HG02884 (cell line): ENCODE data around the gene ZDHHC24.

ENCODE experiments used
- ATAC-seq: cut with Tn5 transposase; IDR thresholded peaks from one replicate; pipeline ENCODE4 v1.9.1; 2021; ENCODE audit warnings: mild to moderate bottlenecking, moderate library complexity; ENCODE audit not compliant: unreplicated experiment

The ZDHHC24 gene

DNA sequence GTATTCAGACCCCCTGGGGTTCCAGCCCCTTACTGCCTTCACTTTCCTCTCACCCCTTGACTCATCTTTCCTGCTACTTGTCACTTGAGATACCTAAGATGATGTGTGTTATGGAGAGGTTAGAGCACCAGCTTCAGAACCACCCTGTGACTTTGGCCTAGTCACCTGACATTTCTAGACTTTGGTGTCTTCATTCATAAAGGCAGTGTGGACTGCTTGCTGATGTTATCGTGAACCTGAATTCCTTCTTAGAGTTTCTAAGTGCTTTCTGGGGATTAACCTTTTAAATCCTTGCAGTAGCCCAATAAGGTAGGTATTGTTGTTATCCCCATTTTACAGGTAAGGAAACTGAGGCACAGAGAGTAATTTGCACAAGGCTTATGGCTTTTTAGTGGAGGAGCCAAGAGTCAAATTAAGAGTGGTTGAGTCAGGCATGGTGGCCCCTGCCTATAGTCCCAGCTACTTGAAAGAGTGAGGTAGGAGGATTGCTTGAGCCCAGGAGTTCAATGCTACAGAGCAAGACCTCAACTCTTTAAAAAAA is 40.5 kb downstream of the ZDHHC24 start:
- no peak for ATAC-seq

DNA sequence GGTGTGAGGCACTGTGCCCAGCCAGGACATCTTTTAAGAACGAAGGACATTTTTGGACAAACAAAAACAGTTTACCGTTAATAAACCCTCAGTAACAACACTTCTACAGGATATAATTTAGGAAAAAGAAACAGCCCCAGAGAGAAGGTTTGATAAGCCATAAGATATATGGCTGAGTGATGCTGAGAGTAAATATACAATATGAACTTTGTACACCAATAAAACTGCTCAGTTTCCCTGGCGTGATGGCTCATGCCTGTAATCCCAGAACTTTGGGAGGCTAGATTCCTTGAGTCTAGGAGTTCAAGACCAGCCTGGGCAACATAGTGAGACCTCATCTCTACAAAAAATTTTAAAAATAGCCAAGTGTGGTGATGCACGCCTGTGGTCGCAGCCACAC is 47.3 kb downstream of the ZDHHC24 start:
- ATAC-seq = no peak

DNA sequence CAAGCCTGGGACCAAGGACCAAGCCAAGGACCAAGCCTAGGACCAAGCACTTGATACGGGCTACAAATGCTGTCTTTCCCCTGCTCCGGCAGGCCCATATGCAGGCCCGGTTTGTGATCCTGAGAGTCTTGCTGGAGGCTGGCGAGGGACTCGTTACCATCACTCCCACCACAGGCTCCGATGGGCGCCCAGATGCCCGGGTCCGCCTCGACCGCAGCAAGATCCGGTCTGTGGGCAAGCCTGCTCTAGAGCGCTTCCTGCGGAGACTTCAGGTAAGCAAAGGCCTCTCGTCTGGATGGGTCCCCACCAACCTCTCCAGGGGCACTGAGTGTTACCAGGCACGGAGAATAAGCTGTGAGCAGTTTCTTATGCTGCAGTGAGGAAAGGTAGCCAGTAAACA is 48.6 kb downstream of the ZDHHC24 start:
- ATAC-seq = no peak

DNA sequence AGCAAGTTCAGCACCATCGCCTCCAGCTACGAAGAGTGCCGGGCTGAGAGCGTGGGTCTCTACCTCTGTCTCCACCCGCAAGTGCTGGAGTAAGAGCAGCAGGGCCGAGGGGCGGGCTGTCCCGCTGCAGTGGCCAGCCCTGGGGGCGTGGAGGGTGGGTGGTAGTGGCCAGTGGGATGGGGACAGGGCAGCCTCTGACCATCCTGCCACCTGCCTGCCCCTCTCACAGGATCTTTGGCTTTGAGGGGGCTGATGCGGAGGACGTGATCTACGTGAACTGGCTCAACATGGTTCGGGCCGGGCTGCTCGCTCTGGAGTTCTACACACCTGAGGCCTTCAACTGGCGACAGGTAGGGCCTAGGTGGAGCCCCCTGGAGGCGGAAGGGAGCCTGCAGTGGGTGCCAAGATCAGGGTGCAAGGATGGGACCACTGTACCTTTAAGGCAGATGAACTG is 50.4 kb downstream of the ZDHHC24 start:
- ATAC-seq = no peak

DNA sequence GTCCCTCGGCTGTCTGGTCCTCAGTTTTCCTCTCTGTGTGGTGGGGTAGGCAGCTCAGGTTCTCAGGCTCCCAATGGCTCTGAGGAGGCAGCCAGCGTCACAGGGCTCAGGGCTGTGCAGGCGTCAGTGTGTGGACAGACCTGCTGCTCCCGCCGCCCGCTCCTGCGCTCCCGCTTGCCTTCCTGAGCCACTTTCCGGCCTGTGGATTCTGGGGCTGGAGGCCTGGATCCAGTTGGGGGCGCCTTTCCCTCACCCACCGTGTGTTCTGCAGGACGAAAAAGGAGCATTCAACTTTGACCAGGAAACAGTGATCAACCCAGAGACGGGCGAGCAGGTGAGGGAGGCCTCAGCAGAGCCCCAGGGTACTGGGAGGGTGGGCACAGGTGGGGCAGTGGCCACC is 50.9 kb downstream of the ZDHHC24 start:
- ATAC-seq = no peak

DNA sequence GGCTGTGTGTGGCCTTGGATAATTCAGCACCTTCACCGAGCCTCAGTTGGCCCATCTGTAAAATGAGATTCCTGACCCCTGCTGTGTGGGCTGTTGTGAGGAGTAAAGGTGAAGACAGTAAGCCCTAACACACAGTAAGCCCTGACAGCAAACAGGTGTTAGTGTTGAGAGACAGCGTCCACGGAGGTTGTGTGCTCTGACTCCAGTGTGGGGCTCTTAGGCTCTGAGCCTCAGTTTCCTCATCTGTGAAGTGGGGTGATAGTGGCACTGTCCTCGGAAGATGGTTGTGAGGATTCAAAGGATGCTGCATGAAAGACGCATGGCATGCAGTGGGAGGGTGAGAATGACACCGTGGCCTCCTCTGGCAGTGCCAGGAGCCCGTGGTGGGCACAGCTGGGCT is 51.4 kb downstream of the ZDHHC24 start:
- ATAC-seq = no peak

DNA sequence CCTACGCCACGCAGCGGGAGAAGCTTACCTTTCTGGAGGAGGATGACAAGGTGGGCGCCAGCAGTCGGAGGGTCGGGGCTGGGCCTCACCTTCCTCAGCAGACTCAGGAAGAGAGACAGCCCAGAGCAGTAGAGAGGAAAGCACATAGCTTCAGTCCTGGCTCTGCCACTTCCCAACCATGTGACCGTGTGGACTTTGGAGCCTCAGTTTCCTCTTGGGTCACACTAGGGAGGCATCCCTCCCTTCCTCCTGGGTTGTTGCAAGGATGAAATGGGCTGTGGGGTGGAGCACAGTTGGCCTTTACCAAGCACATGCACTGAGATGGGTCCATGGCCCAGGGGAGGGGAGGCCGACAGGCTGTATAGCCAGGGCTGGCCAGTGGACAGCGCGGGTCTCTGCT is 52.7 kb downstream of the ZDHHC24 start:
- ATAC-seq = no peak

DNA sequence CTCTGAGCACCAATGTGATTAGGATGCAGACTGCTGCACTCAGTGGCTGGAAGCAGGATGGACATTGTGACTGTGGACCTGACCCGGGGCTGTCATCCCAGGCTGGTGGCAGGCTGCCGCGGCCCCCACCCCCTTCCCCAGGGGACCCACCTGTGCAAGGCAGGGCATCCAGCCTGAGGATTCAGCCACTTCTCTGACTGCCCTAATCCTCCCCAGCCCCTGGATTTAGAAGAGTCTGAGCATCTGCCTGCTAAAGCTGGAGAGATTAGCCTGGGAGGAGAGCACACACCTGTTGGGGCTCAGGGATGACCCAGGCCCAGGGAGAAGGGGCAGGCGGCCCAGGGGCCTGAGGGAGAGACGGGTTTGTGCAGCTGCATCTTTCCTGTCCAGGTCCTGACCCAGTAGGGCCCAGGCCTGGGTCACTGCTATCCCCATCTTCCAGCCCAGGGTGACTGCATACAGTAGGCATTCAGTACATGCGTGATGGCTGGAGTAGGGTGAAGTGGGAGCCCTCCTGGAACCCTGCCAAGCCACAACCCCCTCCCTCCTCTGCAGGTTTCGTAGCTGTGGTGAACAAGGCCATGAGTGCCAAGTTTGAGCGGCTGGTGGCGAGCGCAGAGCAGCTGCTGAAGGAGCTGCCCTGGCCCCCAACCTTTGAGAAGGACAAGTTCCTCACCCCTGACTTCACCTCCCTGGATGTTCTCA is 53.5 kb downstream of the ZDHHC24 start:
- ATAC-seq = no peak

DNA sequence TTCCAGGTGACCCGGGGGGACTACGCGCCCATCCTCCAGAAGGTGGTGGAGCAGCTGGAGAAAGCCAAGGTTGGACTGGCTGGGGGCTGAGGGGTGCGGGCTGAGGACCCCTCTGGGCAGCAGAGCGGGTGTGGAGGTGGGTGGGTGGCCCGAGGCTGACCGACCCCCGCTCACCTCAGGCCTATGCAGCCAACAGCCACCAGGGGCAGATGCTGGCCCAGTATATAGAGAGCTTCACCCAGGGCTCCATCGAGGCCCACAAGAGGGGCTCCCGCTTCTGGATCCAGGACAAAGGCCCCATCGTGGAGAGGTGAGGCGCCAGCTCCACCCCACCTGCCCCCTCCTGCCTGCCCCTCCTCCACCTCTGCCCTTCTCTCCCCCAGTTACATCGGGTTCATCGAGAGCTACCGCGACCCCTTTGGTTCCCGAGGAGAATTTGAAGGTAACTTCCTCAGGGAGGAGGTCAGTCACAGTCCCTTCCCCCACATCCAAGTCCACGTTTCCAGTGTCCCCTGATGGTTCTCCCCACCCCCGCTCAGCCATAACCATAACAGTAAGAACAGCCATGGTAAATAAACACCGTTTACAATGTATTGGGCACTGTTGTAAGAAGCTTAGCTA is 54.4 kb downstream of the ZDHHC24 start:
- ATAC-seq = no peak

DNA sequence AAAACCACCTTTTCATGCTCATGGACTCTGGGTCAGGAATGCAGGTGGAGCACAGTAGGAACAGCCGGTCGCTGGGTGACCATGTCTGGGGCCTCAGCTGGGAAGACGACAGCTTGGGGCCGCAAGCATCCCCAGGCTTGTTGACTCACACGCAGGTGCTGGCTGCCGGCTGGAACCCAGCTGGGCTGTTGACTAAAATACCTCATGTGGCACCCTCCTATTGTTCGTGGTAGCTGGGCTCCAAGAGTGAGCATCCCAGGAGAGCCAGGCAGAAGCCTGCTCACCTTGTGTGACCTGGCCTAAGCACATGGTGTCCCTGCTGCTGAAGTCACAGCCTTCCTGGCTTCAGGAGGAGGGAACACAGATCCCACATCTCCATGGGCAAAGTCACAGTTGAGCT is 56.2 kb downstream of the ZDHHC24 start:
- no peak for ATAC-seq

DNA sequence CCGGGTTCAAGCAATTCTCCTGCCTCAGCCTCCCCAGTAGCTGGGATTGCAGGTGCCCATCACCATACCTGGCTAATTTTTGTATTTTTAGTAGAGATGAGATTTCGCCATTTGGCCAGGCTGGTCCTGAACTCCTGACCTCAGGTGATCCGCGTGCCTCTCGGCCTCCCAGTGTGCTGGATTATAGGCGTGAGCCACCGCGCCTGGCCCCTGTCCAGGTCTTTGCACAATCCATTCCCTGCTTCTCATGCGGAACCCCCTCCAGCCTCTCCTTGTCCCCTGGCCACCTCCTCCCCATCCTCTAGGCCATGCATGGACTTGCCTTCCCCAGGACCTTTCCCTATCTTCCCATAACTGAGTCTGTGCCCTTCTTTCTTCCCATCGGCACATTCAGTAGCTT is 56.9 kb downstream of the ZDHHC24 start:
- no peak for ATAC-seq

DNA sequence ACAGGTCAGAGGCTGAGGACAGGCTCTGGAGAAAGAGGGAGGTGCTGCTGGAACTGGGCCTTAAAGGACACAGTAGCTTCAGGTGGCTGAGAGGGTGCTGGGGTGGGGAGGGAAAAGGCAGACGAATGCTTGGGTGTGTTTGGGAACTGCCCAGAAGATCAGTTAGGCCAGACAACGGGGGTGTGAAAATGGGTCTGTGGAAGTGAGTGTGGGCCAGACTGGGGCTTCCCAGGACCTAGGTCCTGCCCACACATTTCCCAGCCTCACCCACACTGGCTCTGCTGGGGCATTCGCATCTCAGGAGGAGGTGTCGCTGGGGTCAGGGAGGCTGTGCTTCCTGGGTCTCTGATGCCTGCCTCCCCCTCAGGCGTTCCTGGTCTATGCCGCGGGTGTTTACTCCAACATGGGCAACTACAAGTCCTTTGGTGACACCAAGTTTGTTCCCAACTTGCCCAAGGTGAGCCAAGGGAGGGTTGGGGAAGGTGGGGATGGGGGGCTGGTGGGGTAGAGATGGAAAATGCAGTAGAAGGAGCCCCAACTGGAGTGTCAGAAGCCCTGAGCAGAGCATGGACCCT is 61.0 kb downstream of the ZDHHC24 start:
- no peak for ATAC-seq

DNA sequence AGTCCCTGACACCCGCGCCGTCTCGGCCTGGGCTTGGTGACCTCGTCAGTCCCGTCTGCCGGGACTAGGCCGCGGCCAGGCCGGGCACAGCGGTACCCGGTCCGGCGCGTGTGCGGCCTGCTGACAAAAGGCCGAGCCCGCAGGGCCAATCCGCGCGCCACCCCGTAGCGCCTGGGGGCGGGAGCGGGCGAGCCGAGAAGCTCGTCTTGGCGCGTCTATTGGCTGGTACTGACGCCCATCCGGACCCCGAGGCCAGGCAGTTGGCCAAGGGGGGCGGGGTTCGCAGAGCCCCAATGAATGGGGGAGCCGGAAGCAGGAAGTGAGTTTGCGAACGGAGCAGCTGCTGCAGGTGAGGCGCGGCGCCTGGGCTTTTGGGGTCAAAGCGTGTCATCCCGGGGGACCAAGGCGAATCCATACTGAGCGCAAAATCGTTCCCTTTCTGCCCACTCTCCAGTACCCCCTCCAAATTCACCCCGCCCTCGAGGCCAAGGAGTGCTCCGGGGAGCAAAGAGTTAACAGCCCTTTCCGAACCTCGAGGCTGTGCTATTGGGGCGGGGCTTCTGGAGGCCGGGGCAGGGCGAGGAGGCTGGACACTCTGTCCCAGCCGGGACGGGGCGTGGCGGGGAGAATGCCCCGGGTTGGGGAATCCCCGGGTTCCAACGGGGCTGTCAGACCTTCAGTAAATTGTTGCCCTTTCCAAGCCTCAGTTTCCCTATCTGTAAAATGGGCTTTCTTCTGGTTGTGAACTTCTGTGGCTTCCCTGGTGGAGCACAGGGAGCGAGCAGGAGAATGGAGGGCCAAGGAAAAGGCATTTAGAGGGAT is 65.5 kb downstream of the ZDHHC24 start, which contains the start of gene DPP3:
DPP3 (plus strand) TSS at position 318 of the 822 bp plus-strand sequence. CDS start 1,767 bp downstream, outside the sequence.
- ATAC-seq = peak; percentile 88

DNA sequence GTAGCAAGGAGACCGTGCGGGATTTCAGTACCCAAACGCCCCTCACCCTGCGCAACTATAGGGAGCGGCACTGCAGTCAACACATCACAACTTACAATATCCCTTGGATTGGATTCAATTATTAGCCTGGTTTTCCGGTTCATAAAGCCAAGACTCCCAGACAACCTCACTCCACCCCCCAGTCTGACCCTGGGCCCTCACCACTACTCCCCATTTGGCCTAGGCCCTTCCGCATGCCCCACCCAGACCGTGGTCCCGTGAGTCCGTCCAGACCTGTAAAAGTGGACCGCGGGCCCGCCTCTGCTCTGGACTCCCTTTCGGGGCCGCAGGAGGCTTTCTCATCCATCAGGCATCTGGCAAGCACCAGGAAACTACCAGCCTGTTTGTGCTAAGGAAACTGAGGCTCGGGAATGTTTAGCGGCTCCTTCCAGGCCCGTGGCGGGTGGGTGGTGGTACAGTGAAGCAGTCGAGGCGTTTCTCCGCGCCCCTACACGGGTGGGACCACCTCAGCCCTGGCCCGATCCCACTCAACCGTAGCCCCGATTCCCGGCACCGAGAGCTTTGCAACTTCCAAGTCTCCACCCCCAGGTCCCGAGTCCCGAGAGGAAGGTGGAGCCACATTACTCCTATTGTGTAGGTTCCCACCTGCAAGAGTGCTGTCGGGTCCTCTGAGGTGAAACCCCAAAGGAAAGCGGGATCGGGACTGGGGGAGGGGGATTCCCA is 66.3 kb downstream of the ZDHHC24 start:
- ATAC-seq = peak; percentile 8

DNA sequence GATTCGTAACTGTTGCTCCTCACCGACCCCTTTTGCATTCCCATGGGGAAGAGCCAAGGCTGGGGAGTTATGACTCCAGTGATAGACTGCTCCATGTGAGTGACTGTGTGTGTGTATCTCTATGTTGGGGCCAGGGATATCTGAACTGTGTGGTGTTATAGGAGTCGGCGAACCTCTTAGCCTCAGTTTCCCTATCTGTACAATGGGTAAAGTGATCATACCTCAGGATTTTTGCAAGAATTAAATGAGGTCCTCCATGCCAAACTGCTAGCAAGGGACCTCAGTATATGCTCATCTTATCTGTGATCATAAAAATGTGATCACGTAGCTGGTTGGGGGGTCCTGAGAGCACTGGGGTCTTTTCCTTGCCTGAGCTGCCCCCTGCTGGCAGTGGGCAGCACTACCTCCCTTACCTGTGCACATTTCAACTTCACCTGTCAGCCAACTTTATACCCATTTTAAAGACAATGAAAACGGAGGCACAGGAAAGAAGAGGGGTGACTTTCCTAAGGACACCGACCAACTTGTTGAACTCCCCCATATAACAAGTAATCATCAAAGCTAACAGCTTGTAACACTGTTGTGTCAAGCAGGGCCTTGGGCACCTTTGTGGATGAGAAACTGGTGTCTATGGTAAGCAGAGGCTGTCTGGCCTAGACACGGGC is 67.0 kb downstream of the ZDHHC24 start:
- ATAC-seq = no peak

DNA sequence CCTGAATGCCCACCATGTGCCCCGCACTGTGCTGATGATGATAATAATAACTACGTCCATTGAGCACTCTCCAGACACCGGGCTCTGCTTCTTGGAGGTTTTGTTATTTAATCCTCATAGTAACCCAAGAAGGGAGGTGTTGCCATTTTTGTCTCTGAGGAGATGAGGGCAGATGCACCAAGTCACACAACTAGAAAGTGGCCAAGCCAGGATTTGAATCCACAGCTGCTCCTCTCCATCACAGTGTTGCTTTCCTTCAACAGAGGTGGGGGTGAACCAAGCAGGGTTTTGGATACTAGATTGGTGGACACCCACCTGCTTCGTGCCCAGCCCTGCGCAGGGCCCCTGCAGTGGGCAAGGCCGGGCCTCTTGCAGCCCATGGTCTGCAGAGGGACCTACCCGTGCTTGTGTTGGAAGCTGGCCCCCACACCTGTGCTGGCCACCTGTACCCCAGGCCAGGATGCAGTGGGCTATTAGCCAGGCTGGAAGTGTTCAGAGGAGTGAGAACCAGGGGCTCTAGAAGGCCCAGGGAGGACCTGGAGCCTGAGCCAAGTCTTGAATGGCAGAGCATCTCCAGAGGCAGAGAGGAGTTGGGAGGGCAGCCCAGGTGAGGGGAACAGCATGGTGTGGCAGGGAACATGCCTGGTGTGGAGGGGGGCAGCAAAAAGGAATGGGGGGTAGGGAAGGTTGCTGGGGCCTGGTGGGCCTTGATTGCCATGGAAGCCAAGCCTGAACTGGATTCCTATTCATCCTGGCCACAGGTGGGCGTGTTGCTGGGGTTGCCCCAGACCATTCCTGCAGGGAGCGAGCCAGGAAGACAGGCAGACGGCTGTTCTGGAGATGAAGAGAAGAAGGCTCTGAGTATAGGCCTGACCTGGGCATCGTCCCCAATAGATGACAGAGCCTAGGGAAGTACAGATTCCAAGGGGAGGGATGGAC is 68.3 kb downstream of the ZDHHC24 start:
- ATAC-seq = no peak

DNA sequence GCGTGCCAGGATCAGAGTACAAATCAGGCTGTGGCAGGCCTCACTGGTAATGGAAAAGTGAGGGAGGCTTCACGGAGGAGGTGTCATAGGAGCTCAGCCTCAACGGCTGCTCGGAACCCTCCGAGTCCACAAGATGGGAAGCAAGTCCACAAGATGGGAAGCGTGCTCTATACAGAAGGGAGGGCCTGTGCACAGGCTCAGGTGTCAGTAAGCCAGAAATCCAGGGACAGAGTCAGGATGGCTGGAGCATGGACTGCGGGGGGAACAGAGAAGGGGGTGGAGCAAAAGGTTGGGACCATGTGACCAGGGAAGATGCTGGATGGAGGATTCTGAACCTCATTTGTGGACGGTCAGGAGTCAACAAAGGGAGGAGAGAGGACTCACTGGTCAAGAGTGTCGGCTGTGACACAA is 69.0 kb downstream of the ZDHHC24 start:
- no peak for ATAC-seq

DNA sequence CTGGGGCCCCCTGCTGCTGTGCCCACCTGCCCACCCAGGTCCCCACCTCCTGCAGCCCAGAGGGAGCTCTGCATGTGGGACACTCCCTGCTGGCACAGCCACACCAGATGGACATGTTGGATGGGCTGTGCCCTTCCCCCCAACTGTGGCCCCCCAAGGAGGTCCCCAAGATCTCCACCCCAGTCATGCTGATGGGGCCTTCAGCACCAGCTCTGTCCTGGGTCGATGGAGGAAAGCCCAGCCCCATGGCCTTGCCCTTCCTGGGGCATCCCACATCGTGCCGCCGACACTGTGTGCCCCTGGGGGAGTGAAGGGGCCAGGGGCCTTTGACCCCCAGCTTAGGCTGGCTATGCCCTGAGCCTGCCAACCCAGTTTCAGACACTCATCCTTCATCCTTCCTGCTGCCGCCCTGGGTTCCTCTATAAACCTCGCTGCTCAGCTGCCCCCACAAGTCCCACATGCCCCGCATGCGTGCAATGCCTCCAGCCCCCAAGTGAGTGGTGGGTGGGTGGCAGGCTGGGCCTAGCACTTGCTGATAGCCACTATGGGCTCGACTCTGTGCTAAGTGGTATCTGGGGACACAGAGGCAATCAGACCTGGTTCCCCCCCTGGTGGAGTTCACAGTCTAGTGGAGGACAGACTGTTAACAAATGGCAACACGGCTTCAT is 69.5 kb downstream of the ZDHHC24 start:
- ATAC-seq = no peak
